GM10248 (cell line): ENCODE data around the gene CAMTA1.

Source experiments
- CTCF ChIA-PET: fragments of 300-600 bp; sonication (Branson Sonifier 250); formaldehyde crosslinking; extraction: SDS; loops from one replicate; lab custom pipeline; 2021; ENCODE audit warnings: antibody characterized with exemption; lab: Yijun Ruan, JAX
- POLR2A ChIA-PET: fragments of 350-650 bp; sonication (Branson Sonifier 250); formaldehyde crosslinking; extraction: SDS; loops from one replicate; lab custom pipeline; 2020; ENCODE audit warnings: antibody characterized with exemption; lab: Yijun Ruan, JAX
- DNase-seq: peaks from one replicate; pipeline ENCODE4 v3.0.0; 2012; ENCODE audit errors: extremely low spot score
- CTCF ChIP-seq: IDR thresholded peaks from 2 replicates; pipeline ENCODE4 v1.5.1; 2012; ENCODE audit warnings: mild to moderate bottlenecking, low read depth; ENCODE audit errors: extremely low read depth, missing control alignments, control extremely low read depth

Gene CAMTA1

GRCh38 chr1:7538849-7539768 is 753.9 kb downstream of the CAMTA1 start:
- no peak for DNase-seq
- CTCF ChIA-PET, result interaction anchor here (1.4 kb wide), 1 partner anchor 12 kb away, joined by 3 read pairs; no protein-coding TSS in a partner anchor
- TF ChIP-seq CTCF, result no peak
- POLR2A ChIA-PET, result no interaction called here

DNA sequence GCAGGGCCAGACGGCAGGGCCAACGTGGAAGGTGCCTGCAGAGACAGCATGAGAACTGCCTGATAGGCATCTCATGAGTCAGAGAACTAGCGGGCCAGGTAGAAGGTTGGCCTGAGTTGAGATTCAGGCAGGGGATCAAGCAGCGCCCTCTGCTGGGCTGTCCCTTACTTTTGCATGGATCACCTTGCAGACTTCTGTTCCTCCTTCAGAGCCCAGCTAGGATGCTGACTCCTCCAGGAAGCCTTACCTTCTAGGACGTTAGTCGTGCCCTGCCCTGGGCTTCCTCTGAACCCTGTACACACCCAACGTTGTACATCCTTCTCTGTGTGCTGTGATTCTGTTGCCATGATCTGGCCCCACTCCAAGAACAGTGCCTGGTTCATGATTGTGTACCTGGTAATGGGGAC is 754.5 kb downstream of the CAMTA1 start:
- no peak for DNase-seq
- ChIA-PET CTCF (interaction anchor here (1.4 to 1.6 kb wide), 3 partner anchors 10 to 13 kb away, joined by 3 to 7 read pairs (median 3); no protein-coding TSS in a partner anchor), POLR2A (no interaction called here)
- TF ChIP-seq CTCF, result no peak

DNA sequence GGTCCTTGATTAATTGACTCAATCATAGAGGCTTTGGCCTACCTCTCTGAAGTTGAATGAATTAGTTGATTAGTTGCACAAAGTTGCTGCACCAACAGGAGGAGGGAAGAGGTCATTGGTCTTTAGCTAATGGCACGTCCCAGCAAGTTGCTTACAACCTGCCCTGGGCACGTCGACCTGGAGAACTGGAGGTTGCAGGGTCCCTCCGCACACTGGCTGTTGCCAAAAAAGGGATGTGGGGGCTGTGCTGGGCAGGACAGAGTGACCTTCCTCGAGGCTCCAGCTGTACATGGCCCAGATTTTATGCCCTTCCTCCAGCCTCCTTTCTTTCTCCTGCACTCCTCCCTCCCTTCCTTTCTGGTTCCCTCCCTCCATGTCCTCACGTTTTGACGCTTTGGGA is 755.6 kb downstream of the CAMTA1 start:
- DNase-seq, result no peak
- no peak for TF ChIP-seq CTCF
- ChIA-PET POLR2A (no interaction called here), CTCF (interaction anchor here (1.4 to 1.6 kb wide), 3 partner anchors 11 to 13 kb away, joined by 3 to 7 read pairs (median 3); no protein-coding TSS in a partner anchor)

- no peak for TF ChIP-seq CTCF
- ChIA-PET CTCF (no interaction called here), POLR2A (no interaction called here)
- DNase-seq, result no peak
Observed at GRCh38 chr1:7541629-7542028, 756.4 kb downstream of the CAMTA1 start.

GRCh38 chr1:7543718-7544090 is 758.5 kb downstream of the CAMTA1 start:
- ChIA-PET POLR2A (no interaction called here), CTCF (no interaction called here)
- TF ChIP-seq CTCF, result no peak
- DNase-seq, result no peak

DNA sequence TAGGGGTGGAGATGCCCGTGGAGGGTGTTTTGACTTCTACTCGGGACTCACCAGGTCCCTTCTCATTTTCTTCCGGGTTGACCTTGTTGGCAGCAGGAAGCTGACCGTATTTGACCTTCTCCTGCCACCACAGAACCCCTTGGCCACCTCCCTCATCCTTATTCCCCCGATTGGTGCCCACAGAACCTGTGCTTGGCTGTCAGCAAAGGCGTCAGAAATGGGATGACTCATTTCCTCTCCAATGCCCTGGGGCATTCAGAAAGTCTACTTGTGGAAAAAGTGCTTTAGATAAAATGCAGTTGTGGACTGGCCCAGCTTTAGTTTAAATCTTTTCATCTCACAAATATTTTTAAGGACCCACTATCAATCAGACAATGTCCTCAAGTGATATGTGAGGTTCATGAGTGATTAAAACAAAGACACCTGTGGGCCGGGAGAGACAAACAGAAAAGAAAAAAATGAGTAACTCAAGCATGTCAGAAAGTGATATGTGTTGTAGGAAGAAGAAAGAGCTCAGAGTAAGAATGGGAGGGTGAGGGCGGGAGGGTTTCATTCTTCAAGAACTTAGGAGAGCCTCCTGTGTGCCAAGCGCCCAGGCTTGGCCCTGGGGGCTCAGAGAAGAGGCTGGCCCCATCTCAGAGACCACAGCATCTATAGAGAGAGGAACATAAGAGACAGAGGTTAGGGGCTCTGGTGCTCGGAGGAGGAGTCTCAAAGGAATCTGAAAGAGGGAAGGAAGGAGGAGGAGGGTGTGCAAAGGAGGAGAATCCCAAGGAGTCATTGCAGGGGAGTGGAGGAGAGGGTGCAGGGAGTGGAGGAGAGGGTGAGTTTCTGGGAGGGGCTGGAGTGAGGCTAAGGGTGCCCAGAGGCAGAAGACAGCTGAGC is 764.3 kb downstream of the CAMTA1 start:
- CTCF ChIA-PET, result no interaction called here
- no peak for DNase-seq
- POLR2A ChIA-PET, result interaction anchor here (0.6 kb wide), 1 partner anchor 12 kb away, joined by 4 read pairs; no protein-coding TSS in a partner anchor
- TF ChIP-seq CTCF, result no peak
